ENCODE measurements around the gene GRHL3. TPM values are rescaled to one million over a fixed set of nuclear protein-coding genes. Genes with fewer than 3 reads are reported as not detected.

The GRHL3 gene
- total RNA-seq, 1 donor from 2014 or later = 9.9 TPM

- TF ChIP-seq, protein P1, sequence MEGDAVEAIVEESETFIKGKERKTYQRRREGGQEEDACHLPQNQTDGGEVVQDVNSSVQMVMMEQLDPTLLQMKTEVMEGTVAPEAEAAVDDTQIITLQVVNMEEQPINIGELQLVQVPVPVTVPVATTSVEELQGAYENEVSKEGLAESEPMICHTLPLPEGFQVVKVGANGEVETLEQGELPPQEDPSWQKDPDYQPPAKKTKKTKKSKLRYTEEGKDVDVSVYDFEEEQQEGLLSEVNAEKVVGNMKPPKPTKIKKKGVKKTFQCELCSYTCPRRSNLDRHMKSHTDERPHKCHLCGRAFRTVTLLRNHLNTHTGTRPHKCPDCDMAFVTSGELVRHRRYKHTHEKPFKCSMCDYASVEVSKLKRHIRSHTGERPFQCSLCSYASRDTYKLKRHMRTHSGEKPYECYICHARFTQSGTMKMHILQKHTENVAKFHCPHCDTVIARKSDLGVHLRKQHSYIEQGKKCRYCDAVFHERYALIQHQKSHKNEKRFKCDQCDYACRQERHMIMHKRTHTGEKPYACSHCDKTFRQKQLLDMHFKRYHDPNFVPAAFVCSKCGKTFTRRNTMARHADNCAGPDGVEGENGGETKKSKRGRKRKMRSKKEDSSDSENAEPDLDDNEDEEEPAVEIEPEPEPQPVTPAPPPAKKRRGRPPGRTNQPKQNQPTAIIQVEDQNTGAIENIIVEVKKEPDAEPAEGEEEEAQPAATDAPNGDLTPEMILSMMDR (conservative IDR thresholded peaks at IDR 0.05; ENCODE audit: low read depth, low read length) = no peak
- H3K4me3 ChIP-seq (ENCODE audit: low read depth, low read length) = no peak overlapping the region
- no peak for DNase-seq (ENCODE audit: low read depth)
Observed at GRCh38 chr1:24298606-24299005, 20.6 kb upstream of the GRHL3 start.

DNA sequence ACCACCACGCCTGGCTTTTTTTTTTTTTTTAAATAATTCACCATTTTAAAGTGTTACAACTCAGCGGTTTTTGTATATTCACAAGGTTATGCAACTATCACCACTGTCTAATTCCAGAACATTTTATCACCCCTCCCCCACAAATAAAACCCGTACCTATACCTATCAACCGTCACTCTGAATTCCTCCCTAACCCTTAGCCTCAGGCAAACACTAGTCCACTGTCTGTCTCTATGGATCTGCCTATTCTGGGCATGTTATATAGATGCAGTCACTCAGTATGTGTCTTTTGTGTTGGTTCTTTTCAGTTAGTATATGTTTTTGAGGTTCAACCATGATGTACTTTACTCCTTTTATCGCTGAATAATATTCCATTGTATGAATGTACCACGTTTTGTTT is 19.3 kb upstream of the GRHL3 start:
- no peak overlapping the region for H3K4me3 ChIP-seq (ENCODE audit: low read depth, low read length)
- DNase-seq (ENCODE audit: low read depth) = no peak
- TF ChIP-seq, protein P1 (conservative IDR thresholded peaks at IDR 0.05; ENCODE audit: low read depth, low read length) = no peak

GRCh38 chr1:24300971-24301784 is 18.0 kb upstream of the GRHL3 start:
- no peak for DNase-seq (ENCODE audit: low read depth)
- TF ChIP-seq, protein P1 (conservative IDR thresholded peaks at IDR 0.05; ENCODE audit: low read depth, low read length) = no peak
- no peak overlapping the region for H3K4me3 ChIP-seq (ENCODE audit: low read depth, low read length)

DNA sequence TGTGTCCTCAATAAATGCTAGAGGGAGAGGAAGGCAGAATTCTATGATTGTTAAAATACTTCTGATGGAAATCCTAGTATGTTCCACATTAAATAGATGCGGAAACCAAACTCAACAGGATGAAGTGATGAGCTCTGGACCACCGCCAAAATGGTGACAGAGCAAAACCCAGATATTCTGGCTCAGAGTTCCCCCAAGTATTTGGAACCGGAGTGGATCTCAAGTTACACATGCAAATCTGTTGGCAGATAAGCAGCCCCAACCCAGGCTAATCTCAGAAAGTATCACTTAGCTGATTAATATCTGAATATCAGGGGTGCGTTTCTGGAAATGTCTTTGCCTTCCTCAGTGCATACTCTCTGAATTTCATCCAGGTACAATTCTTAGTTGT is 17.4 kb upstream of the GRHL3 start:
- TF ChIP-seq, protein P1 (conservative IDR thresholded peaks at IDR 0.05; ENCODE audit: low read depth, low read length) = no peak
- no peak overlapping the region for H3K4me3 ChIP-seq (ENCODE audit: low read depth, low read length)
- no peak for DNase-seq (ENCODE audit: low read depth)

DNA sequence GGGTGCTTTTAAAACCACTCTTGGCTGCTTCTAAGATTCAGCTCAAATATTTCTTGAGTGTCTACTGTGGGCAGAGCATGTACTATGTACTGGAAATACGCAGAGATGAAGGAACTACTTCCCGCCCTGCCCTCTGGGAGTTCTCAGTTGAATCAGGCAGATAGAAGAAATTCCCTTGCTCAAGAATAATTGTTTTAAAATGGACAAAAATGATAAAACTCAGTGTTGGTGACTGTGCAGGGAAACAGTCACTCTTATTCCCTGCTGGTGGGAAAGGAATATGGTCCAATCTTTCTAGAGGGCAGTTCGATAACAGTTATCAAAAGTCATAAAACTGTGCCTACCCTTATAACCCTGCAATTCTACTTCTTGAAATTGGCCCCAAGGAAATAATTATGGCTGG is 16.9 kb upstream of the GRHL3 start:
- H3K4me3 ChIP-seq (ENCODE audit: low read depth, low read length) = no peak overlapping the region
- DNase-seq (ENCODE audit: low read depth) = no peak
- TF ChIP-seq, protein P1 (conservative IDR thresholded peaks at IDR 0.05; ENCODE audit: low read depth, low read length) = no peak

DNA sequence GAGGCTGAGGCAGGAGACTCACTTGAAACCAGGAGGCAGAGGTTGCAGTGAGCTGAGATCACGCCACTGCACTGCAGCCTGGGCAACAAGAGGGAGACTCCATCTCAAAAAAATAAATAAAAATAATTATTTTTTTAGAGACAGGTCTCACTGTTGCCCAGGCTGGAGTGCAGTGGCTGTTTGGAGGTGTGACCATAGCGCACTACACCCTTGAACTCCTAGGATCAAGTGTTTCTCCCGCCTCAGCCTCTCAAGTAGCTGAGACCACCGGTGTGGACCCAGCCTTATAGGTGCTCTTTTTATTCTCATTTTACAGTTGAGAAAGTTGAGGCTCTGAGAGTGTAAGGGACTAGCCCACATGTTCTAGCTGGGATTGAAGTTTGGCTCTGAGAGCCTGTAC is 15.6 kb upstream of the GRHL3 start:
- TF ChIP-seq, protein P1 (conservative IDR thresholded peaks at IDR 0.05; ENCODE audit: low read depth, low read length) = no peak
- H3K4me3 ChIP-seq (ENCODE audit: low read depth, low read length) = no peak overlapping the region
- DNase-seq (ENCODE audit: low read depth) = no peak

DNA sequence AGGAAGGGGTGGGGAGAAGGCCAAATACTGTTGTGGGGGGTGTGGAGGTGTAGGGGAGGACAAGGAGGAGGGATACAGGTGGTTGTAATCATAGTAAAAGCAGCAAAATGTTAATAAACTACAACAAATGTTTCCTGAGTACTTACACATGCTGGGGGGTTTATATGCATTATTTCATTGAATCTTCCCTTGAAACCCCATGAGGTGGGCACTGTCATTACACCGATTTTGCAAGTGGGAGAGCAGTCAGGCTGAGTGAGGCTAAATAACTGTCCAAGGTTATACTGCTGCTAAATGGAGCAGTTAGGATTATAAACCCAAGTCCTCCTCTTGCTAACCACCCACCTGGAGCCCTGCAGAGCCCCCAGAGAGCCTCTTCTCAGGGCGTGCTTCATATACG is 14.4 kb upstream of the GRHL3 start:
- no peak overlapping the region for H3K4me3 ChIP-seq (ENCODE audit: low read depth, low read length)
- TF ChIP-seq, protein P1 (conservative IDR thresholded peaks at IDR 0.05; ENCODE audit: low read depth, low read length) = no peak
- DNase-seq (ENCODE audit: low read depth) = no peak

Measured in epithelial cell of proximal tubule (primary cell).